ENCODE measurements around the gene NUDC.
A peak's percentile ranks its signal among the peaks of the same experiment; 100 is the strongest.
"Not testable (repeated sequence)": the region's sequence is repeated elsewhere in the genome, so short reads cannot be mapped to it uniquely, and the experiment has no call there.

The NUDC gene

DNA sequence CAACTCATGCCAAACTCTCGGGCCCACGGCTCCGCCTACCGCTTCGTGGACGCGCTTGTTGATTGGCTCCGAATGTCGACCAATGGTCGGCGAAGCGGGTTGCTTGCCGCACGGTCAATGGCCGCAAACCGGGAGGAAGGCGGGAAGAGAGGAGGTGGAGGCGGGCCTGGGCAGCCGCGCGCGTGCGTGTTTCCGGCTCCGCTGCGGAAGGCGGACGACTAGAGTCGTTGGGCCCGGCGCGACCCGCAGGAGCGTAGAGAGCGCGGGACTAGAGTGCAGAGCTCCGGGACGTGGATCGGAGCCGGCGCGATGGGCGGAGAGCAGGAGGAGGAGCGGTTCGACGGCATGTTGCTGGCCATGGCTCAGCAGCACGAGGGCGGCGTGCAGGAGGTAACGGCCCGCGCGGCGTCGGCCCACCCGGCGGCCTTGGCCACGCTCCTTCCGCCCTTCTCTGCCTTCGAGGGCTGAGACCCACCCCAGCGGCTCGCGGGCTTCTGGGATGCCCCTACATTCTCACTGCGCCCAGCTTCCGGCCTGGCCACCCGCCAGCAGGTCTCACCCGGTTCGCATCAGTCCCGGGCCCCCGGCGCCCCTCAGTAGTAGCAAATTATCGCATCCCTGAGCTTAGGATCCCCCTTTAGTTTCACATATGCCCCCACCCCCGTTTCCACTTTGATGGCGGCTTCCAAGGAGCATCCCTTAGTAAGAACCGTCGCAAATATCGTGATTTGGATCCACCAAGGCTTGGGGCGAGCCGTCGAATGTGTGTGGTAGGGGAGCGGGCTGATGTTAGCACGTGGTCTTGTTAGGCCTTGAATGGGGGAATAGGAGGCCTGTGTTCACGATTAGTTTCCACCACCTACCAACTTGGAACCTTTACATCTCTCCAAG is at the start of gene NUDC:
TSS of gene NUDC (plus strand) at position 204 of the 891 bp plus-strand sequence. CDS start at position 310, 106 bp downstream.
- DNase-seq (ENCODE audit: low read depth in 2 of 2): peak; percentile 80 to 82

DNA sequence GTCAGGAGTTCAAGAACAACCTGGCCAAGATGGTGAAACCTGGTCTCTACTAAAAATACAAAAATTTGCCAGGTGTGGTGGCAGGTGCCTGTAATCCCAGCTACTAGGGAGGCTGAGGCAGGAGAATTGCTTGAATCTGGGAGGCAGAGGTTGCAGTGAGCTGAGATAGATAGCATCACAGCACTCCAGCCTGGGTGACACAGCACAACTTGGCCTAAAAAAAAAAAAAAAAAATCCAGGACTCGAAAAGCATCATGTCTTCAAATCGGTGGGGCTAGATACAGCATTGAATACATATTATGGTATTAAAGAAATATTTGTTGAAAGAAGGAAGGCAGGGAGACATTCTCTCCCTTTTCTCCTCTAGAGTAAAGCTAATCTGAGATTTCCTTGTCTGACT is 48.4 kb upstream of the NUDC start:
- DNase-seq (ENCODE audit: low read depth in 2 of 2): not testable (repeated sequence)

DNA sequence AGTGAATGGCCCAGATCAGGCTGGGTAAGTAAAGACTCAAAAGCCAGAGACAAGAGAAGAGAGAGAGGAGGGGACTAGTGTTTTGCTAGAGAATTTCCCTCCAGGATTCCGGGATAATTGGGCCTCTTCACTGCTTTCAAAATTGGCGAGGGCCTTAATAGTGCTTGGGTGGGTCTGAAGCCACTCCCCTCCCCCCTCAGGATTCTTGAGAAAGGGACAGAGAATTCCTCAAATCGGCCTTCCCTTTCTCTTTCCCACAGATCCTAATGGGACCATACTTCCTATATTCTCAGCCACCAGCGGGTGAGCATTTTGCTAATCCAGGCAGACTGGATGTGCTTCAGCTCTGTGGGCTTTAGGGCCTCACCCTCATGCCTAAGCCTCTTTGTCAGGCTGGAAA is 46.6 kb upstream of the NUDC start:
- no peak for DNase-seq (ENCODE audit: low read depth in 2 of 2)

DNA sequence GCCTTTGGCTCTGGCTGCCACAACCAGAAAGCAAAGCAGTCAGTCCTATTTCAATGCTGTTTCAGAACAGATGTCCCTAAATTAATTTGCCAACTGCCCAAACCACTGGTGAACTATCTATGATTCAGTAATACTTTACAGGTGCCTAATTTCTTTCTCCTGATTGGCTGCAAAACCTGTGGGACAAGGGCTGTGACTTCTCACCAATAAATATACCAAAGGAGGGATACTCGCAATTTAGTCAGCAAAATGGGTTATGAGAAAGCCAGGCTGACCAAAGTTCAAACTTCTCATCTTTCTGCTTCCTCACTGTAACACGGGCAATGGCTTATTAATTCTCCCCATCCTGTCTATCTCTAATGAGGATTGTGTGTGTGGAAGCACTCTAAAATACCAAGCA is 44.2 kb upstream of the NUDC start:
- no peak for DNase-seq (ENCODE audit: low read depth in 2 of 2)

DNA sequence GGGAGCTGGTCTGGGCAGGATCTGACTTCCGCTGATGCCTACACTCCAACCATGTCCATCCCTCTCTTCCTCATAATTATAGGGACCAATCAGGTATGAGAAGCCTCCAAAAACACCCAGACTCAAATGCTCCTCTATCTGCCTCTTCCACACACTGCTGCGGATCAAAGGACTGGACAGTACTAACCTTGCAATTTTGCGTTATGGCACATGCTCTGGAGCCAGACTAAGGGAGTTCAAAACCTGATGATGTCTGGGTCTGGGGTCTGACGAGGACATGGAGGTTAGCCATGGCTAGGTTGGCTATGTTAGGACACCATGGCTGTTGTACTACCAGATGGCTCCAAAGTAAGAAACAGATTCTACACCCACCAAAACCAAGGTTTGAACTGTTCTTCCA is 41.8 kb upstream of the NUDC start:
- DNase-seq (ENCODE audit: low read depth in 2 of 2): no peak

DNA sequence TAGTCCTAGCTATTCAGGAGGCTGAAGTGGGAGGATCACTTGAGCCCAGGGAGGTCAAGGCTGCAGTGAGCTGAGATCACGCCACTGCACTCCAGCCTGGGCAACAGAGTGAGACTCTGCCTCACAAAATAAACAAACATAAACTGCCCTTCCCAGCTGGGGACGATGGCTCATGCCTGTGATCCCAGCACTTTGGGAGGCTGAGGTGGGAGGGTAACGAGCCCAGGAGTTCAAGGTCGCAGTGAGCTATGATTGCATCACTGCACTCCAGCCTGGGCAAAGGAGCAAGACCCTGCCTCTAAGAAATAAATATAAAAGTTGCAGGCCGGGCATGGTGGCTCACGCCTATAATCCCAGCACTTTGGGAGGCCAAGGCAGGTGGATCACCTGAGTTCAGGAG is 39.9 kb upstream of the NUDC start:
- not testable (repeated sequence) for DNase-seq (ENCODE audit: low read depth in 2 of 2)

DNA sequence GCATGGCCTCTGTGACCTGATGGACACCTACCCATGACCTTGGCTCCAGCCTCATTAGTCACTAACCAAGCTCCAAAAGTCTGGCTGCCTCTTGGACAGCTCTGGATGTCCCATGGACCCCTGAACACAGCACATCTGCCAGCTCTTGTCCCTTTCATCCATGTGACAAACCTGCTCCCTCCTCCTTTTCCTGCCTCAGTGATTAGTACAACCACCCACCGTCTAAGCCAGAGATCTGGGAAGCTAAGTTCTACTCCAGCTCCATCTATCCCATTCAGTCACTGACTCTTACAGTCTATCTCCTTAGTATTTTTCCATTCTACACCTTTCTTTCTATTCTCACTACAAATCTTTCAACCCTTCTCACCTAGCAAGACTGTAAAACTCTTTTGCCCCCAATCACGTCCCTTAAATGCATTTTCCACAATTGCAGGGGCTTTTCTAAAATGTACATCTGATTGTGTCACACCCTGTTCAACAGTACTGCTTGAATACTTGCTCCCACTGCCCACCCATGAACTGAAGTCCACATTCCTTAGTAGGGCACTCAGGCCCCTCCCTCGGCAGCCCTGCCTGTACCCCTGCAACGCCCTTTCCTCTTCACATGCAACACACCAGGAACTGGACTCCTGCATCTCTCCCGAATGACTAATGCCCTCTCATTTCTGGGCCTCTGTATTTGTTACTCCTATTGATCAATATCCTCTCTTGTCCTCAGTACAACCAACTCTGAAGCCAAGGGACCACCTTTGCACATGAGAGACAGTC is 38.7 kb upstream of the NUDC start:
- no peak for DNase-seq (ENCODE audit: low read depth in 2 of 2)

DNA sequence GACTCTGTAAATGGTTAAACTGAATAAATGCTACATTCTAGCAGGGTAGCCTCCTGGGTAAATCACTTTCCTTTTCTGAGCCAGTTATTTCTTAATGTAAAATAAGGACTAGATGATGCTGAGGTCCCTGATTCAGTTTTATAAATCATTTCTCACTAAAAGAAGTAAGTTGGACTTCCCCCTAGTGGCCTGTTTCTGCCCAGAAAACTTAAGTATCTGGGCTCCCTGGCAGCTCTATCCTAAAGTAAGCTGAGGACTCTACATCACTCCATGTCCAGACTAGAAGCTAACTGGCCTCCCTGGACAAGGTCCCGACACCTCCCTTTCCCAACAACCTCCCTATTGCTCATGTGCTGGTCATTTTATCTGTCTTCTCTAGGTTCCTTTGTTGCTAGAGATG is 34.4 kb upstream of the NUDC start:
- DNase-seq (ENCODE audit: low read depth in 2 of 2): no peak

DNA sequence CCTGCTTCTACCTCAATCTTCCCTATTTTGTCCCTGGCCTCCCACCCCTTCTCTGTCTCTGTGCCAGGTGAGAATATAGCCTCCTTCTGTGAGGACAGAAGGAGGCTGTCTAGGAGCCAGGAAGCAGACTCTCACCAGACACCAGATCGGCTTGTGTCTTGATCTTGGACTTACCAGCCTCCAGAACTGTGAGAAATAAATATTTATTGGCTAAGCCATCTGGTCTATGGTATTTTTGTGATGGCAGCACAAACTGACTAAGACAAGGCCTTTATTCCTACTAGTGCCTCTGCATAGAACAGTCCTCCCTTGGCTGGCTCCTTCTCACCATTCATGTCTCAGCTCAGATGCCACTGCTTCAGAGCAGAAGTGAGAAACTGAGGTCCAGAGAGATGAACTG is 33.3 kb upstream of the NUDC start:
- DNase-seq (ENCODE audit: low read depth in 2 of 2): no peak

DNA sequence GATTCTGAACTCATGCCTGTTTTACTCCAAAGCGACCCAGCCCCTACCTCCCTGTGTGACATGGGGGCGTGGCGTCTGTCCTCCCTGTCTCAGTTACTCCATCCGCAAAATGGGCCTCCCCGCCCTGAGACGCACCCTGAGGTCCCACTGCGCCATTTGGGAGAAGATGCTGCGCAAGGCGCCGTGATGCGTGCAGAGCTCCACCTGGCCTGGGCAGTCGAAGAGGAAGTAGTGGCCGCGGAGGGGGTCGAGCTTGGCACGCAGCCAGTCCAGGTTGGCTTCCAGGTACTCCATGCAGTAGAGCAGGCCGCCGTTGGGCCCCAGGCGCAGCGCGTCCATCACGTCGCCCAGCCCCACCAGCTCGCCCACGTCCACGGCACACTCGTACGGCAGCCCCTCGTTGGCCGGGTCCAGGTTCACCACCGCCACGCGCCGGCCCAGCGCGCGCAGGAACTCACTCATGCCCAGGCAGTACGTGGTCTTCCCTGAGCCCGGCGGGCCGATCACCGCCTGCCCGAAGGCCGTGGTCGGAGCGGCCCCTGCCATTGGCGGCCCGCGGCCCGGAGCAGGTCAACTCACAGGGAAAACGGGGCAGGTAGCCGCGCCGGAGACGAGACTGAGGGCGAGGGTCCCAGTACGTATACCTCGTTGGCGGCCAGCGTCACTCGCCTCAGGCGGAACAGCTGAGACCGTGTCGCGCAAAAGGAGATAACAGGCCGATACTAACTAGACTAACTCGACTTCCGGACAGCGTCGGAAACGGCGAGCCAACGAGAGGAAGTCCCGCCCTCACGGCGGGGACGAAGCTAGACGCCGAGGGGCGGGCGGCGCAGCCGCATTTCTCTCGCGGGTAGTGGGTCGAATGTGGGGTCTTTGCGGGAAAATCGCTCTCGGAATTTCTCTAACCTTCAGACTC is 31.7 kb upstream of the NUDC start, which contains the start of gene GPN2:
TSS of gene GPN2 (minus strand) at position 733 of the 916 bp plus-strand sequence. CDS start at position 546, 187 bp downstream.
- peak; percentile 28 to 52 for DNase-seq (ENCODE audit: low read depth in 2 of 2)

DNA sequence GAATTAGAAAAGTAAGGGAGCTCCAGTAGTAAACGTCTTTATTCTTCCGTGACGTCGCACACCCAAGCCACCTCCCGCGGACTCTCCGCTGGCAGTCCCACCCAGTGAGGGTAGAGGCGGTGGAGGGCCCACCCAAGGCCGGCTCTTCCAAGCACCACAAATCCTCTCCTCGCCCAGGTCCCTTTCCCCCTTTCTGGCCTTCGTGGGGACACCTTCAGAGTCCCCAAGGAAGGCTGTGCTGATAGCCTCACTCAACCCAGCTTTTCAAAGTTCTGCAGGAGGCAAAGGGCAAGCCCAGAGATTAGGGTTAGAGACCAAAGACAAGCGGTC is 31.1 kb upstream of the NUDC start:
- no peak for DNase-seq (ENCODE audit: low read depth in 2 of 2)

DNA sequence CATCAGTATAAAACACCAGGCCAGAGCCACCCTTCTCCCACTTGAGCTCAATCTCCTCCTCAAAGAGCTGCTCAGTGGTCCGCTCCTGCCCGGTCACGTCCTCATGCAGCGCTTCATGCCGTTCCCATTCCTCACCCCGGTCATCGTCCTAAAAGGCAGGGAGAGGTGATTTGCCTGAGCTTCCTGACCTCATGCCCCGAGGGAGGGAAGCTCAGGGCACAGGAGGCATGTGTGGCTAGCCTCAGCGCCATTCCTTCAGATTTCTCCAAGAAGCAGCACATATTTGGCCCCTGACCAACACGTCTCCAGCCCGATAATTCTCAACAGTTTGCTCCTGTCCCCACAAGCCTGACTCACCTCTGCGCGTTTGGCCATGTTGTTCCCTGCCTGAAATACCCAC is 27.3 kb upstream of the NUDC start:
- DNase-seq (ENCODE audit: low read depth in 2 of 2): no peak

DNA sequence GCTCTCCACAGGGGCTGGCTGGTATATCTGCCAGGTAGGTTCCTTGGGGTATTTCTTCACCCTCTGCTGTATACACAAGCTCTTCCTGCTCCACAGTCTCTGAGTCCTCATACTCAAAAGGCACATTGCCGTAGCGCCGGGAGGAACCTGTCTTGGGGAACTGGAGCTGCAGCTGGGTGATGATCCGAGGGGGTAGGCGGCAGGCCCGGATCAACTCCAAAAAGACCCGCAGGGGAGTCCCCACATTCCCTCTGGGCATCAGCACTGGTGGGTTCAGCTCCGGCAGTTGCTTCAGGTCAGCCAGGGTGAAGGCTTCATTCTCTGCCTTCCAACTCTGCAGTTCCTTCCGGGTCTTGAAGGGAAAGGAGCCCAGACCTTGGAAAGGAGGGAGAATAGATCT is 24.2 kb upstream of the NUDC start:
- no peak for DNase-seq (ENCODE audit: low read depth in 2 of 2)

DNA sequence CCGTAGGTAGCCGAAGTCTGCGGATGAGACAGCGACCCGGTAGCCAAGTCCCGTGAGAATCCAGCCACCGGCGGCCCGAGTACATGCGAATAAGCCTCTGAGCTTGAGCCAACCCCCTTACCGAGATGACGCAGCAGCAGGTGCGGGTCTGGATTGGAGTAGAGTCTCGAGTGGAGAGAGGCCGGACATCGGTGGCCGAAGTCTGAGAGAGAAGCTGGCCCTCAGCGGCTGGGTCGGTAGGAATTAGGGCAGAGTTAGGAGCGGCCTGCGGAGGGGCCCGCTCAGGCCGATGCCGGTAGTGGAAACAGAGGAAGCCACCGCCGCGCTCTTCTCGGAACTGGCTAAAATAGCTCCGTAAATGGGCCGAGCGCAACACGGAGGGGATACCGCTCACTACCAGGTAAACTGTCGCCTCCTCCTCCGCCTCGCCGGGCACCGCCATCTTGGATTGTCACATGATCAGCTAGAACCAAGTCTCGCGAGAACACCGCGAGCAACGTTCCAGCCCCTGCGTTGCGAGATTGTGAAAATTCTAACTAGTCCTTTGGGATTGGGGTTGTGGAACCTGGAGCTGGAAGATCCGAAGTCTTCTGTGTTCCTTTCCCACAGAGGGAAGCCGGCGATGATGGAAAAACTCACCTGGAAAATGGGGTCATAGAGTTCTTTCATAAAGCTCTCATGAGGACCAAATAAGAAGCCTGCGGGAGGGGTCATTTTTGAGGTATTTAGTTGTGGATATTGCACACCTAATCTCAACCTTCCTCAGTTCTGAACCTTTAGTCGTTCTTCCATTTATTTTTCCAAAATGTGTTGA is 21.3 kb upstream of the NUDC start, which contains the start of gene GPATCH3:
TSS of gene GPATCH3 (minus strand) at position 467 of the 814 bp plus-strand sequence. CDS start at position 442, 25 bp downstream.
- peak; percentile 70 to 76 for DNase-seq (ENCODE audit: low read depth in 2 of 2)

DNA sequence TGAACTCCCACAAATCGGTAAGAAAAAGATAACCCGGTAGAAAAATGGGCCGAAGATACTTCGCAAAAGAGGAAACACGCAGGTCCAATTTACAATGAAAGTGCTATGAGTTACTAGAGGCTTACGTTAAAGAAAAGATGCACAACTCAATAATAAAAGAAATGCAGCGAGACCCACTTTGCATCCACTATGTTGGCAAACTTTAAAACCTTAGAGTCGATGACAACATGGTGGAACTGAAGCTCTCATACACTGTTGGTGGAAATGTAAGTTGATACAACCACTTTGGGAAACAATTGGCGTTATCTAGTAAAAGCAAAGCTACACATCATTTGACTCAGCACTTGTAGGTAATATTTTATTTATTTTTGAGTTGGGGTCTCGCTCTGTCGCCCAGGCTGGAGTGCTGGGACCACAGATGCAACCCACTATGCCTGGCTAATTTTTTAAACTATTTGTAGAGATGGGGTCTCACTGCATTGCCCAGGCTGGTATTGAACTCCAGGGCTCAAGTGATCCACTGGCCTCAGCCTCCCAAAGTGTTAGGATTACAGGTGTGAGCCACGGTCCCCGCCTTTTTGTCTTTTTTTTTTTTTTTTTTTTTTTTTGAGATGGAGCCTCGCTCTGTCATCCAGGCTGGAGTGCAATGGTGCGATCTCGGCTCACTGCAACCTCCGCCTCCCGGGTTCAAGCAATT is 20.6 kb upstream of the NUDC start:
- DNase-seq (ENCODE audit: low read depth in 2 of 2): no peak

DNA sequence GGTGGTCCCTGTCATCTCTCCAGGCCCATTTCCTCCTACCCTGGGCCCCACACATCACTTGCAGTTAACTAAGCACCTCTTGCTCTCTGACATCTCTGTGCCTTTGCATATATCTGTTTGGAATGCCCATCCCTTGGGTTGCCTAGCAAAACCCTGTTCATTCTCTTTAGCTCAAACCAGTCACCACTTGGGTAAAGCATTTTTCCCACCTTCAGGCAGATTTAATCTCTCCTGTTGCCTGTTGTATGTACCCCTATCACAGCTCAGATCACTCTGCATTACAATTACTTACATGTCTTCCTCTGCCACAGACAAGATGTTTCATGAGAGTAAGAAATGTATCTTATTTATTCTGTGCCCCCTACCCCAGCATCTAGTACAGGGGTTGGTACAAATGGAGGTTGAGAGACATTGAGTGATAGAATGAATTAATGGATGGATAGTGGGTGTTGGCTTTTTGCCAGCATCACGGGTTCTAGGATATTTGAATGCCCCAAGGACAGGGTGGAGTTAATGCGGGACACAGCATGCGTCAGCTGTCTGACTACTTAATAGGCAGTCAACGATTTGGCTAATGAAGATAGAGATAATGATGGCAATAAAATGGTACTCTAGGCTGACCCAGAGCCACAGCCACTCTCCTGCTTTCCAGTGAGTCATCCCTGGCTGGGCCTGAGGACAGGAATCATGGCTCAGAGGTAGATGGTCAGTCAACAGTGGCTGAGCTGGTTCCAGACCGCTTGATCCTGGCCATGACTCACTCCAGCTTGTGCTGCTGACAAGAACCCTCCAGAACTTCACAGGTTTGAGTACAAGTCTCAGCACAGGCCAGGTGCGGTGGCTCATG is 14.2 kb upstream of the NUDC start:
- no peak for DNase-seq (ENCODE audit: low read depth in 2 of 2)

DNA sequence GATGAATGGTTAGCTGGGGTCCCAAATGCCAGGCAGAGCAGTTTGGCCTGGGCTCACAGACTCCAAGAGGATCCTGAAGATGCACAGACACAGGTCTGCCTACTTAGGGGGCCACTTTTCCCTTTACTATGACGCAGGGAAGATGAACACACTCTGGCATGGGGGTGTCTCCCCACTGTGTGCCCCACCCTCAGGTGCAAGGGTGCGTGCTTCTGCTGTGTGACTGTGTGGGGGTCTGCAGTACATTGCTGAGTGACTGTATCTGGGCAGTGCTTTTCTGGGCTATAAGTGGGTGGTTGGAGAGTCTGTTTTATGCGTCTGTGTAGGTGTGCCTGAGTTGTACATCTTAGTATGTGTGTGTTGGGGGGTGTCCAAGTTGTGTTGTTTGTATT is 11.6 kb upstream of the NUDC start:
- no peak for DNase-seq (ENCODE audit: low read depth in 2 of 2)

DNA sequence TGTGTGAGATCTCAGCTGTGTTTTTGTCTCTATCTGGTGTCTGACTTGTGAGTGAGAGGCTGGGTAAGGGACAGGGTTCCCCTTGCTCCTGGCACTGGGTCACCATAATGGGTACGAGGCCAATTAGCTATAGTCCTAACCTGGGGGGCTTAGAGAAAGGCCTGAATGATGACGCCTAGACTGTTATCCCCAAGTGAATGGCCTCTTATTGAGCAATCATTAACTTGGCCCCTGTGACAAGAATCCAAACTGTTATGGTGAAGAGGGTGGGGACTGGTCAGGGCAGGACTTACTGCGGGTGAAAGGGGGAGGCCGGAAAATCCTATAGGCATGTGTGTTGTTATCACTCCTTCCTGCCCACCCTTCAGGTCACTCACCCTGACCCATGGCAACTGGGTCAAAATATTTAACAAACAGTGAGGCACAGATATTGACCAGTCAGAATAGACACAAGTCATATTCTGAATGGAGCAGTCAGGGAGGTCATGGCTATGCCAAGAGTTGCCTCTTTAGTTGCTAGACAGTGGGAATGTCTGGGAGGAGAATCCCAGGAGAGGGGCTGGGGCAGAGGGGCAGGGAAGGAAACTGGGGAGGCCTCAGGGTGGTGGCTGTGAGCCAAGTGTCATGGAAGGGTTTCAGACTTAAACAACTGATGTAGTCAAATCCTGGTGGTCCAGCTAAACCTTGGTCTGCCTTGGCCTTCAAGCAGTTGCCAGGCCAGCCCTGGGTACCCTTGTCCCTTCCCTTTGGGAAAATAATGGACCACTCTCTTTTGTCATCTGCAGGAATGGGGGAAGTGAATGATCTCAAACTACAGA is 11.0 kb upstream of the NUDC start:
- no peak for DNase-seq (ENCODE audit: low read depth in 2 of 2)

All from stimulated activated CD4-positive, alpha-beta T cell treated with anti-CD3 and anti-CD28 coated beads, Interleukin-1b, Interleukin-23, amount 100 ng/mL, for 1 hour (primary cell).